Middle frontal gyrus (tissue), 1 donor: ENCODE measurements around the gene SAMD10.
"Not testable (repeated sequence)": the region's sequence is repeated elsewhere in the genome, so short reads cannot be mapped to it uniquely, and the experiment has no call there.

ENCODE experiments used
- DNase-seq: peaks from one replicate; pipeline ENCODE4 v3.0.0-alpha.2; 2015; ENCODE audit warnings: low spot score; ENCODE audit errors: extremely low spot score

SAMD10 gene

DNA sequence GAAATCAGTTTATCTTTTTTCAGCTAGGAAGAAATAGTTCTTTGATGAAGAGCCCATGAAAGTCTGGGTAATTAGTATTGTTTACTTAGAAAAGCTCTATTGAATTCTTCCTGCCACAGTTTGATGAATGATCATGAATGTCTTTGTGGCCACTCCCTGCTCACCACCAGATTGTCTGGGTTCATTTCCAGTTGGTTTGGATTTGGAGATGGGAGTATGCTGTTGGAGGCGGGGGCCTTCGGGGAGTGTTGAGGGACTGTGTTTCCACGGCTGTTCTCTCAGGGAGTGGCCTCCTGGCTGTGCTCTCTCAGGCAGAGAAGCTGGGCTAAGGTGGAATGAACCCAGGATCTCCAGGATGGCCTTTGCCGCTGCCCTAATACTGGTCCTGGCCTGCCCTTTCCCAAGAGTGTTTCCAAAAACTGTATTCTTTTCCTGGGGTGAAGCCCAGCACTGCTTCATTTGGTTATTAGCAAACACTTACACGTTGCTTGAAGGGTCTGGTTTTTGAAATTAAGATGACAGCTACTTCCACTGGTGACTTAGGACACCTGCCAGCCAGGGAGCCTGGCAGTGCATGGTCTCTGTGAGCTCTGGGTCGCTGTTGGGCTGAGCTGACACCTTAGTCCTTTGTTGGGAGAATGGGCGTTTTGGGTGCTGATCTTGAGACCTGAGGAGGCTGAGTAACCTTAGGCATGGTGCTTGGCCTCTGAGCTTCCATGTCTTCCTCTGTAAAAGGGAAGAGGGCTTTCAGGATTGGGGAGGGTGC is 24.7 kb upstream of the SAMD10 start:
- no peak for DNase-seq

GRCh38 chr20:64001607-64002011 is 22.2 kb upstream of the SAMD10 start:
- no peak for DNase-seq

DNA sequence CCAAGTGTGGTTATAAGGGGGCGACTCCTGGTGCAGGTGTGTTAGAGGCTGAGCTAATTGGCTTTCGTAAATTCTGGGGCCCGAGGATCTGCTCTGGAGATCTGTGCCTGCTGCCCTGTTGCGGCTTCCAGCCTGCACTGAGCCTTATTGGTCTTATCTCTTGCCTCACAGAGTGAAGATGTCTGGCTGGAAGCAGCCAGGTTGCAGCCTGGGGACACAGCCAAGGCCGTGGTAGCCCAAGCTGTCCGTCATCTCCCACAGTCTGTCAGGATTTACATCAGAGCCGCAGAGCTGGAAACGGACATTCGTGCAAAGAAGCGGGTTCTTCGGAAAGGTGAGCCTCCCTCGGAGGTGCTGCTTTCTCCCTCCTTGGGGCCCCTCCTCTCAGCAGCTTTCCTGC is 21.5 kb upstream of the SAMD10 start:
- DNase-seq: no peak

DNA sequence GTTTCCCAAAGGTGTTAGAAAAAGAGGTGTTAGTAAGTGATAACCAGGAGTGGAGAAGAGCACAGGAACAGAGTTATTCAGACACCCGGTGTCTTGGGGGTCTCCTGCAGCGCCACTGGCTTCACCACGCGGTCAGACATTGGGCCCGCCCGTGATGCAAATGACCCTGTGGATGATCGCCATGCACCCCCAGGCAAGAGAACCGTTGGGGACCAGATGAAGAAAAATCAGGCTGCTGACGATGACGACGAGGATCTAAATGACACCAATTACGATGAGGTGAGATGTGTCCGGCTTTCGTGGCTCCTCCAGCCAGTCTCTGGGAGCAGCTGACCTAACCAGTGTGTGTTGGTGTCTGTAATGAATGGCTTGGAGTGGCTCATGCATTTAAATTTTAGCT is 3.5 kb upstream of the SAMD10 start:
- DNase-seq: no peak

- DNase-seq: peak; percentile 97
Observed at GRCh38 chr20:63980806-63981728, 1.6 kb upstream of the SAMD10 start, which contains the start of gene PRPF6. PRPF6 (plus strand) TSS chr20:63981132; CDS start chr20:63981246, 114 bp downstream.

DNA sequence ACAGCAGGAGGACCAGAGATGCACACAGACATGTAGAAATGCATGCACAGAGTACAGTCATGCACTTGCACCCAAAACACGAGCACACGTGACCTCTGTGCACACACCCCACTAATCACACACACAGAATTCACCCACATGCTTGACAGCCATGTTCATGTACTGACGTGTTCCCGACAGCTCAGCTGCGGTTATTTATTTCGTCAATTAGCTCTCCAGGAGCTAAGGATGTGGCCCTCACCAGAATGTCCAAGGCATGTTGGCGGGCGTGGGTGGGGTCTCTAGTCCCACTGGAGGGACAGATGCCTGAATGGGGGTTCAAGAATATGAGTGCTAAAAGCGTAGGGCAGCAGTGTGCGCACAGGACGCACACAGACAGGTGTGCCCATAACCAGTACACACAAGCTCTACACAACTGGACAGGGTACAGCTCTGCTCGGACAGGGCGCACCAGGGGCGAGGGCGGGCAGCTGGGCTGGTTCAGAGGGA is 919 bp upstream of the SAMD10 start:
- no peak for DNase-seq

- DNase-seq: no peak
Observed at GRCh38 chr20:63979229-63979556, 249 bp downstream of the SAMD10 start.

- DNase-seq: peak; percentile 11
Observed at GRCh38 chr20:63978319-63979228, 868 bp downstream of the SAMD10 start.

GRCh38 chr20:63977739-63978276 is 1.6 kb downstream of the SAMD10 start:
- no peak for DNase-seq

GRCh38 chr20:63976980-63977738 is 2.3 kb downstream of the SAMD10 start:
- DNase-seq: no peak

DNA sequence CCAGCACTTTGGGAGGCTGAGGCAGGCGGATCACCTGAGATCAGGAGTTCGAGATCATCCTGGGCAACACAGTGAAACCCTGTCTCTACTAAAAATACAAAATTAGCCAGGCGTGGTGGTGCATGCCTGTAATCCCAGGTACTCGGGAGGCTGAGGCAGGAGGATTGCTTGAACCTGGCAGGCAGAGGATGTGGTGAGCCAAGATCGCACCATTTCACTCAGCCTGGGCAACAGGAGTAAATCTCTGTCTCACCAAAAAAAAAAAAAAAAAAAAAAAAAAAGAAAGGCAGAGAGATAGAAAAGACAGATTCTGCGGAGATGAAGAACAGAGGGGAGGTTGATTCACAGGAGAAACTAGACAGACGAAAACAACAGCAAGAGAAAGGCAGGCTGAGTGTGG is 2.9 kb downstream of the SAMD10 start:
- not testable (repeated sequence) for DNase-seq

DNA sequence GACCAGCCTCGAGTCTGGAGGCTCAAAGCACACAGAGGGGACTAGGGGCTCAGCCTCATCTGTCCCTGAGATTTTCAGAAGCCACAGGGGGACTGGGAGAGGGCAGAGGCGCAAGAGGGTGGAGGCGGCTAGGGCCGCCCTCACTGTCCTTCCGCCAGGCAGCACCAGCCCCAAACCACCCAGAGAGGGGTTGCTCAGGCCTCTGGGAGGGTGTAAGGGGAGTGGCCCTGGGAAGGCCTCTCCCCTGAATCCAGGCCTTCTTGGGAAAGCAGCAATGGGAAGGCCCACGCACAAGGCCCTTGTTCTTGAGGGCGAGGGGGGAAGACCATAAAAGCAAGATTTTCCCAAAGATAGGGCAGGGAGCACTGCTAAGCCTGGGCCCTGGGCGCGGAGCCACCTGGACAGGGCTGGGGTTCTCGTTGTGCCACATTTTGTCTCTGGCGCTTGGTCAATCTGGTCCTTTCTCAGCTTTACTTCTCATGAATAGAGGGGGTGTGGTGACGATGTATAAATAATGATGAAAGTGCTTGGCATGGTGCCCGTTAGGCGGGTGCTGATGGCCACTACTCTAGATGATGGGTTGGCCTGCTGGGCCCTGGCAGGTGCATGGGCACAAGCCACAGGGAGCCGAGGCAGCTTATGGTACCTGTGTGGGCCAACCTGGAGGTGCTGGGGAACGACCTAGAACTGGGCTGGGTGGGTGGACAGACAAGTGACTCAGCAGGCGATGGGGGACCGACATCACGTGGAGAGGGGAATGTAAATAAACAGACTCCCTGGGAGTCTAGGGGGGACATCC is 4.8 kb downstream of the SAMD10 start:
- DNase-seq: no peak

DNA sequence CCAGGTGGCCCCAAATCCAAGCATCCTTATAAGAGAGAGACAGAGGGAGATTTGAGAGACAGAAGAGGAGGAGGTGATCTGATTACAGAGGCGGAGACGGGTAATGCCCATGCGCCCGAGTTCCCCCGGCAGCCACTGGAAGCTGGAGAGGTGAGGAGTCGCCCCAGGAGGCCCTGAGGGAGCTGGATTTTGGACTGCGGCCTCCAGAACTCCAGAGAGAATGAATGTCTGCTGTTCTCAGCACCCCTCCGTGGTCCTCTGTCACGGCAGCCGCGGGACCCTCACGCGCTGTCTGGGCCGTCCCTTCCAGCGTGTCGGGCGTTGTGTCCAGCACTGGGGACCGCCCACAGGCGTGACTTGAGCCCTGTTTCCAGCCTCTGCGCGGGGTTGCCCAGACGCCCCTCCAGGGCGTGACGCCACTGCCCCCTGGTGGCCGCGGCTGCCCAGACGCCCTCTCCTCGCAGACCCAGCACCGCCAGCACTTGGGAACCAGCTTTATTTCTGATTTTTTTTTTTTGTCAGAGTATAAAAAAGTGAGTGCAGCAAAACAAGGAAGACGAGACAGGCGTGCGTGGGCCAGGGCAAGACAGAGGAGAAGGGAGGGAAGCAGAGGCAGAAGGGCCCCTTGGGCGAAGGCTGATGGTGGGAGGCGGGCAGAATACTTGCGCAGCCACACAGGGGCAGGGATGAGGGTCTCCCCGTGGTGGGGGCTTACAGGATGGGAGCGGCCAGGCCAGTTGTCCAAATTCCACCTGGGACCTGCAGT is 5.6 kb downstream of the SAMD10 start:
- peak; percentile 77 for DNase-seq

- no peak for DNase-seq
Observed at GRCh38 chr20:63973160-63973479, 6.3 kb downstream of the SAMD10 start.

GRCh38 chr20:63972312-63973159 is 6.9 kb downstream of the SAMD10 start:
- no peak for DNase-seq

DNA sequence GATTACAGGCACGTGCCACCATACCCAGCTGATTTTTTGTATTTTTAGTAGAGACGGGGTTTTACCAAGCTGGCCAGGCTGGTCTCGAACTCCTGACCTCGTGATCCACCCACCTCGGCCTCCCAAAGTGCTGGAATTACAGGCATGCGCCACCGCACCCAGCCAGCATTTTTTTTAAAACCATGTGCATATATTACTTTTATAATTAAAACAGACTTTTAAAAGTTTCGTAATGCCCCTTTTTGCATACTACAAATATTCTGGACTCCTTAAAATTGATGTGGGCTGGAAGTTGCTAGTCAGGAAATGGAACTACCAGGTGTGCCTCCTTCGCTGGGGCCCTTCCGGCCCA is 7.5 kb downstream of the SAMD10 start:
- DNase-seq: not testable (repeated sequence)

DNA sequence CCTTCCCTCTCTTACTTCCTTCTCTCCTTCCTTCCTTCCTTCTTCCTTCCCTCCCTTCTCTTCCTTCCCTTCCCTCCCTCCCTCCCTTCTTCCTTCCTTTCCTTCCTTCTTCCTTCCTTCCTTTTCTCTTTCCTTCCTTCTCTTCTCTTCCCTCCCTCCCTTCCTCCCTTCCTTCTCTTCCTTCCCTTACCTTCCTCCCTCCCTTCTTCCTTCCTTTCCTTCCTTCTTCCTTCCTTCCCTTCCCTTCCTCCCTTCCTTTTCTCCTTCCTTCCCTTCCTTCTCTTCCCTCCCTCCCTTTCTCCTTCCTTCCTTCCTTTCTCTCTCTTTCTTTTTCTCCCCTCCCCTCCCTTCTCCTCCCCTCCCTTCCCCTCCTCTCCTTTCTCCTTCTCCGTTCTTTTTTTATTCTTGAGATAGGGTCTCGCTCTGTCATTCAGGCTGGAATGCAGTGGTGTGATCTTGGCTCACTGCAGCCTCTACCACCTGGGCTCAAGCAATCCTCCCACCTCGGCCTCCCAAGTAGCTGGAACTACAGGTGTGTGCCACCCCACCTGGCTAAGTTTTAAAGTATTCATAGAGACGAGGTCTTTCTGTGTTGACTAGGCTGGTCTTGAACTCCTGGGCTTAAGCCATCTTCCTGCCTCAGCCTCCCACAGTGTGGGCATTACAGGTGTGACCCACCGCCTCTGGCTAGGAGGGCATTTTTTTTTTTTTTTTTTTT is 8.6 kb downstream of the SAMD10 start:
- no peak for DNase-seq
